H4 (cell line): ENCODE results near the gene CAMTA2. TPM values are rescaled to one million over a fixed set of nuclear protein-coding genes. Genes with fewer than 3 reads are reported as not detected.

Experiments
- DNase-seq: peaks from one replicate; pipeline ENCODE4 v3.0.0-alpha.2; 2015; ENCODE audit warnings: low spot score
- total RNA-seq: library from RNA; depleted of rRNA; stranded (reverse); fragments of >200 nt; shearing (Covaris generic); gene quantifications from 2 replicates; pipeline ENCODE4 v1.2.3, GENCODE V29; 2014

The CAMTA2 gene
- total RNA-seq, 1 experiment from 2014 or later, result 0.97 TPM

- no peak for DNase-seq
These were observed 14.8 kb upstream of the CAMTA2 start for GRCh38 chr17:5002121-5002788.

- no peak for DNase-seq
These were observed 12.8 kb upstream of the CAMTA2 start for GRCh38 chr17:5000237-5000639.

GRCh38 chr17:4999430-5000093 is 12.1 kb upstream of the CAMTA2 start:
- no peak for DNase-seq

GRCh38 chr17:4998732-4999429 is 11.4 kb upstream of the CAMTA2 start:
- DNase-seq, result no peak

GRCh38 chr17:4998027-4998731 is 10.7 kb upstream of the CAMTA2 start:
- DNase-seq, result no peak

- peak; percentile 55 for DNase-seq
These were observed 10.0 kb upstream of the CAMTA2 start, which contains the start of the genes INCA1 and KIF1C for GRCh38 chr17:4997302-4998026. Gene INCA1 (minus strand): TSS chr17:4997522. CDS start chr17:4994437, 3,085 bp downstream. Gene KIF1C (plus strand): TSS chr17:4997950. CDS start chr17:5000247, 2,297 bp downstream.

- DNase-seq, result no peak
These were observed 6.7 kb upstream of the CAMTA2 start for GRCh38 chr17:4994081-4994595.

- no peak for DNase-seq
These were observed 492 bp upstream of the CAMTA2 start for GRCh38 chr17:4987767-4988567.

- DNase-seq, result no peak
These were observed 1.1 kb downstream of the CAMTA2 start for GRCh38 chr17:4986403-4986802.

- no peak for DNase-seq
These were observed 5.2 kb downstream of the CAMTA2 start for GRCh38 chr17:4982305-4982704.

GRCh38 chr17:4980644-4981216 is 6.7 kb downstream of the CAMTA2 start:
- DNase-seq, result peak; percentile 25

GRCh38 chr17:4978726-4979125 is 8.7 kb downstream of the CAMTA2 start:
- no peak for DNase-seq

- DNase-seq, result no peak
These were observed 13.3 kb downstream of the CAMTA2 start for GRCh38 chr17:4974115-4974670.

- DNase-seq, result no peak
These were observed 14.0 kb downstream of the CAMTA2 start for GRCh38 chr17:4973256-4974114.

GRCh38 chr17:4972752-4973151 is 14.7 kb downstream of the CAMTA2 start:
- no peak for DNase-seq

- no peak for DNase-seq
These were observed 15.2 kb downstream of the CAMTA2 start for GRCh38 chr17:4972322-4972721.

GRCh38 chr17:4971826-4972225 is 15.6 kb downstream of the CAMTA2 start:
- no peak for DNase-seq

GRCh38 chr17:4970273-4970672 is 17.2 kb downstream of the CAMTA2 start:
- DNase-seq, result no peak
